Parathyroid adenoma (tissue), 2 donors: ENCODE measurements around the gene MTNR1B.

Experiments used
- H2AFZ ChIP-seq: fragments of 300-600 bp; sonication (generic); one replicate; pipeline ENCODE4 v1.7.0; 2017; ENCODE audit warnings: antibody characterized with exemption, mild to moderate bottlenecking
- H3K27ac ChIP-seq: fragments of 300-600 bp; sonication (generic); one replicate; pipeline ENCODE4 v1.7.0; 2017
- H3K27me3 ChIP-seq: fragments of 300-600 bp; sonication (generic); one replicate; pipeline ENCODE4 v1.7.0; 2017; ENCODE audit warnings: low read length; ENCODE audit not compliant: control insufficient read depth, insufficient read depth
- H3K36me3 ChIP-seq: fragments of 300-600 bp; sonication (generic); one replicate; pipeline ENCODE4 v1.7.0; 2017; ENCODE audit warnings: low read length; ENCODE audit not compliant: control insufficient read depth, insufficient read depth
- H3K4me1 ChIP-seq: fragments of 300-600 bp; sonication (generic); one replicate; pipeline ENCODE4 v1.7.0; 2017; ENCODE audit warnings: control low read depth
- H3K4me2 ChIP-seq: fragments of 300-600 bp; sonication (generic); one replicate; pipeline ENCODE4 v1.7.0; 2017; ENCODE audit warnings: low read length
- H3K4me3 ChIP-seq: fragments of 300-600 bp; sonication (generic); one replicate; pipeline ENCODE4 v1.7.0; 2017; ENCODE audit warnings: low read depth, low read length
- H3K79me2 ChIP-seq: fragments of 300-600 bp; sonication (generic); one replicate; pipeline ENCODE4 v1.7.0; 2017; ENCODE audit warnings: control low read depth
- H3K9ac ChIP-seq: fragments of 300-600 bp; sonication (generic); one replicate; pipeline ENCODE4 v1.7.0; 2017; ENCODE audit warnings: mild to moderate bottlenecking
- H3K9me3 ChIP-seq: fragments of 300-600 bp; sonication (generic); one replicate; pipeline ENCODE4 v1.7.0; 2017; ENCODE audit warnings: low read length; ENCODE audit not compliant: control insufficient read depth
- CTCF ChIP-seq: fragments of 300-600 bp; sonication (generic); IDR thresholded peaks from one replicate; pipeline ENCODE4 v1.7.0; 2017; ENCODE audit warnings: antibody characterized with exemption, mild to moderate bottlenecking
- donor health status: primary hyperparathyroidism.

MTNR1B gene

GRCh38 chr11:93000511-93001476 is 31.3 kb downstream of the MTNR1B start:
- H3K27ac ChIP-seq: no peak overlapping the region

GRCh38 chr11:93001806-93002205 is 32.4 kb downstream of the MTNR1B start:
- Histone ChIP-seq H3K4me3 (no peak overlapping the region), H3K9ac (no peak overlapping the region), H3K79me2 (no peaks in the 10 kb centered on the region), H3K4me1 (no peaks in the 10 kb centered on the region), H3K27ac (no peak overlapping the region), H3K27me3 (no peaks in the 10 kb centered on the region), H3K9me3 (no peaks in the 10 kb centered on the region), H3K36me3 (no peaks in the 10 kb centered on the region), H2AFZ (no peak overlapping the region), H3K4me2 (no peak overlapping the region)
- no peak for TF ChIP-seq CTCF

More at GRCh38 chr11:93000511-93001476, 31.3 kb downstream of the MTNR1B start:
- H2AFZ ChIP-seq: no peak overlapping the region
- H3K4me2 ChIP-seq: no peak overlapping the region
- H3K4me3 ChIP-seq: no peak overlapping the region
- H3K79me2 ChIP-seq: no peaks in the 10 kb centered on the region
- H3K27me3 ChIP-seq: no peaks in the 10 kb centered on the region
- H3K36me3 ChIP-seq: no peaks in the 10 kb centered on the region
- no peak overlapping the region for H3K9ac ChIP-seq
- no peak for TF ChIP-seq CTCF
- H3K4me1 ChIP-seq: no peaks in the 10 kb centered on the region
- H3K9me3 ChIP-seq: no peaks in the 10 kb centered on the region

- Histone ChIP-seq H3K36me3 (no peaks in the 10 kb centered on the region), H3K27ac (no peak overlapping the region), H3K4me3 (no peak overlapping the region), H3K4me2 (no peak overlapping the region), H3K4me1 (no peaks in the 10 kb centered on the region), H2AFZ (no peak overlapping the region), H3K9me3 (no peaks in the 10 kb centered on the region), H3K27me3 (no peaks in the 10 kb centered on the region), H3K9ac (no peak overlapping the region), H3K79me2 (no peaks in the 10 kb centered on the region)
- TF ChIP-seq CTCF: no peak
These were observed 32.9 kb downstream of the MTNR1B start for GRCh38 chr11:93002380-93002779.

- no peak overlapping the region for H3K27ac ChIP-seq
- H3K9me3 ChIP-seq: no peaks in the 10 kb centered on the region
- TF ChIP-seq CTCF: no peak
- no peak overlapping the region for H3K4me2 ChIP-seq
- no peak overlapping the region for H3K9ac ChIP-seq
- H3K79me2 ChIP-seq: no peaks in the 10 kb centered on the region
- no peak overlapping the region for H2AFZ ChIP-seq
- no peaks in the 10 kb centered on the region for H3K4me1 ChIP-seq
- H3K36me3 ChIP-seq: no peaks in the 10 kb centered on the region
- no peaks in the 10 kb centered on the region for H3K27me3 ChIP-seq
- H3K4me3 ChIP-seq: no peak overlapping the region
These were observed 35.8 kb downstream of the MTNR1B start for GRCh38 chr11:93005239-93005638.

GRCh38 chr11:93013646-93014045 is 44.2 kb downstream of the MTNR1B start:
- Histone ChIP-seq H3K4me3 (no peak overlapping the region), H3K27ac (no peak overlapping the region), H3K27me3 (no peaks in the 10 kb centered on the region), H3K9me3 (no peaks in the 10 kb centered on the region), H3K4me2 (no peak overlapping the region), H3K4me1 (no peaks in the 10 kb centered on the region), H3K9ac (no peak overlapping the region), H2AFZ (no peak overlapping the region), H3K36me3 (no peaks in the 10 kb centered on the region), H3K79me2 (no peaks in the 10 kb centered on the region)
- TF ChIP-seq CTCF: no peak
